Activated T-cell treated with anti-CD3 and anti-CD28 coated beads for 24 hours (primary cell): ENCODE data around the gene TRAPPC14.
"Not testable (repeated sequence)": the region's sequence is repeated elsewhere in the genome, so short reads cannot be mapped to it uniquely, and the experiment has no call there.

Experiments used
- DNase-seq: peaks from one replicate; pipeline ENCODE4 v3.0.0-alpha.2; 2020; ENCODE audit warnings: low read depth

Gene TRAPPC14, protein sequence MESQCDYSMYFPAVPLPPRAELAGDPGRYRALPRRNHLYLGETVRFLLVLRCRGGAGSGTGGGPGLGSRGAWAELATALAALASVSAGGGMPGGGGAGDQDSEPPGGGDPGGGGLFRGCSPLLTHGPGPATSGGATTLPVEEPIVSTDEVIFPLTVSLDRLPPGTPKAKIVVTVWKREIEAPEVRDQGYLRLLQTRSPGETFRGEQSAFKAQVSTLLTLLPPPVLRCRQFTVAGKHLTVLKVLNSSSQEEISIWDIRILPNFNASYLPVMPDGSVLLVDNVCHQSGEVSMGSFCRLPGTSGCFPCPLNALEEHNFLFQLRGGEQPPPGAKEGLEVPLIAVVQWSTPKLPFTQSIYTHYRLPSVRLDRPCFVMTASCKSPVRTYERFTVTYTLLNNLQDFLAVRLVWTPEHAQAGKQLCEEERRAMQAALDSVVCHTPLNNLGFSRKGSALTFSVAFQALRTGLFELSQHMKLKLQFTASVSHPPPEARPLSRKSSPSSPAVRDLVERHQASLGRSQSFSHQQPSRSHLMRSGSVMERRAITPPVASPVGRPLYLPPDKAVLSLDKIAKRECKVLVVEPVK

DNA sequence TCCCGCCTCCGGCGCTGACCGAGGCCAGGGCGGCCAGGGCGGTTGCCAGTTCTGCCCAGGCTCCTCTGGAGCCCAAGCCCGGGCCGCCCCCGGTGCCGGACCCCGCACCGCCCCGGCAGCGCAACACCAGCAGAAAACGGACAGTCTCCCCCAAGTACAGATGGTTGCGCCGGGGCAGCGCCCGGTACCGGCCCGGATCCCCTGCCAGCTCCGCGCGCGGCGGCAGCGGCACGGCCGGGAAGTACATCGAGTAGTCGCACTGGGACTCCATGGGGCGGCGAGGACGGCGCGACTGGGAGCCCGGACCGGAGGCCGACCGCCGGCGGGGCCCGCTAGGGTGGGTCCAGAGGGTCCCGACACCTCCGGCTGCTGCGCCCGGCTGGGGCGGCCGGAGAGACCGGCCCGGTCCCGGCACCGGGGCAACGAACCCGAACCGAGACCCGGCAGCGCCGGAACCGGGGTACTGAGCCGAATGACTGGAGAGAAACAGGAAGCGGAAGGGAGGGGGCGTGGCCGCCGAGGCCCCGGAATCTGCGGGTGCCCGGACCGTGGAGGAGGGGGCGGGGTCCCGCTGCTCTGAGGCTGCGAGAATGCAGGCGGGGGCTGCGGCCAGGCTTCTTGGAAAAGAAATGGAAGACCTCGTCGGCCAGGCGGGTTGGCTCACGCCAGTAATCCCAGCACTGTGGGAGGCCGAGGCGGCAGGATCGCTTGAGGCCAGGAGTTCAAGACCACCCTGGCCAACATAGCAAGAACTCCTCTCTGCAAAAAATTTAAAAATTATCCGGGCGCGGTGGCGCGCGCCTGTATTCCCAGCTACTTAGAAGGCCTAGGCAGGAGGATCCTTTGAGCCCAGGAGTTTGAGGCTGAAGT is at the start of gene TRAPPC14:
TRAPPC14 (minus strand) TSS at position 495 of the 870 bp plus-strand sequence; CDS start at position 271, 224 bp downstream.
- DNase-seq, result peak; percentile 88

DNA sequence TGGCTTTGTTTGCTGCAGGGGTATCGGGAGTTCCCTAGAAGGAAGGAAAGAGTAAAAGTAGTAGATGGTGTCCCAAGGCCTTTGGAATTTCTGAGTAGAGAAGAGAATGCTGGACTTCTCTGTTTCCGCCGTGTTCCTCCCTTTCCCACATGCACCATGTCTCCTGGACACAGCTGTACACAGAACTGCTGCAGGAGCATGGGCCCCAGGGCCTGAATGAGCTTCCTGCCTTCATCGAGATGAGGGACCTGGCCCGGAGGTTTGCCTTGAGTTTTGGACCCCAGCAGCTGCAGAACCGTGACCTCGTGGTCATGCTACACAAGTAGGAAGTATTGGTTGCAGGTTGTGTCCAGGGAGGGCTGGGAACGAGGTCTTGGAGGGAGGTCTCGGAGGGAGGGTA is 45.9 kb upstream of the TRAPPC14 start:
- DNase-seq, result no peak

DNA sequence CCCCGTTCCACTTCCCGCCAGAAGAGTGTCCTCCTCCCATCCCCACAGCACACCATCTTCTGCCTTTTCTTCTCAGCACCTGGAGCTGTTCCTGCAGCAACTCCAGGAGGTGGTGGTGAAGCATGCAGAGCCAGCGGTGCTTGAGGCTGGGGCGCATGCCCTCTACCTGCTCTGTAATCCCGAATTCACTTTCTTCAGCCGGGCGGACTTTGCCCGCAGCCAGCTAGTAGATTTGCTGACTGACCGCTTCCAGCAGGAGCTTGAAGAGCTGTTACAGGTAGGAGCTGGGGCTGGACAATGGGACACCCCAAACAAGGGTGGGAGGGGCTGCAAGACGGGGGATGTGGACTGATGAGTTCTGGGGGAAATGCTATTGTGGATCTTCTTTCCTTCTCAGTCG is 42.2 kb upstream of the TRAPPC14 start:
- DNase-seq, result no peak

DNA sequence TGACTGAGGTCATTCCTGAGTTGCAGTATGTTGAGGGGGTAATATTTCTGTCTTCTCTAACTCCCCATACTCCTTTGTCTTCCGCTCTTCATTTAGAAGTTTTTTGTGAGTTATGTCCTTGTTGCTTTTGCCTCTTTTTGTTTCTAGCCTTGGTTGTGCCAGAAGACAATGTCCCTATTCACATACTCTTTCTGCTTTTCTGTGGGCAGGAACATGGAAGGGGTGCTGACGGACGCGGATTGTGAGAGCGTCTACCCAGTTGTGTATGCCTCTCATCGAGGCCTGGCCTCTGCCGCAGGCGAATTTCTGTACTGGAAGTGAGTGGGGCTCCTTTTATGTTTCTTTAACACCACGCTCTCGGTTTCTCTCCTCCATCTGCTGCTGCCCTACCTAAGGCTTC is 39.7 kb upstream of the TRAPPC14 start:
- DNase-seq, result no peak

DNA sequence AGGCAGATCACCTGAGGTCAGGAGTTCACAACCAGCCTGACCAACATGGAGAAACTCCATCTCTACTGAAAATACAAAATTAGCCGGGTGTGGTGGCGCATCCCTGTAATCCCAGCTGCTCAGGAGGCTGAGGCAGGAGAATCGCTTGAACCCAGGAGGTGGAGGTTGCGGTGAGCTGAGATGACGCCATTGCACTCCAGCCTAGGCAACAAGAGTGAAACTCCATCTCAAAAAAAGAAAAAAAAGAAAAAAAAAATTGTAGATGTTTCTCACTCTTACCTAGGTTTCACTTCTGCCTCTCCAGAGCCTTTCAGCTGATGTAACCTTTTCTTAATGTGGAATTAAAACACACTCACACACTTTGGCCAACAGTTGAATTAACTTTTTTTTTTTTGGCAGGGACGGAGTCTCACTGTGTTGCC is 37.4 kb upstream of the TRAPPC14 start:
- not testable (repeated sequence) for DNase-seq

DNA sequence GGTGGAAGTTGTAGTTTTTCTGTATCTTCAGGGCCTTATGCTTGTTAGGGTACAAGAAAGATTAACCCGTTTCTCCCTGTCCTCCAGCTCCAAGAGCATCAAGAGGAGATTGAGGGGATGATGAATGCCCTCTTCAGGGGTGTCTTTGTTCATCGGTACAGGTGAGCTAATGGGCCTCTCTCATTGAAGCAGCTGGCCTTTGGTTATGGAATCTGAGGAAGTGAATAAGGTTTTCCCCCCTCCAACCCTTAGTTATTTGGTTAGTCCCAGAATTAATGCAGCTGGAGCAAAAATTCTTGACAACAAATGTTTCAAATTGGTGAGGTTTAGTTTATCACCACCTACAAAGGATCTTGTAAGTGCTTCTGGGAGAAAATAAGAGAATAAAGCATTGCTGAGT is 36.7 kb upstream of the TRAPPC14 start:
- no peak for DNase-seq

DNA sequence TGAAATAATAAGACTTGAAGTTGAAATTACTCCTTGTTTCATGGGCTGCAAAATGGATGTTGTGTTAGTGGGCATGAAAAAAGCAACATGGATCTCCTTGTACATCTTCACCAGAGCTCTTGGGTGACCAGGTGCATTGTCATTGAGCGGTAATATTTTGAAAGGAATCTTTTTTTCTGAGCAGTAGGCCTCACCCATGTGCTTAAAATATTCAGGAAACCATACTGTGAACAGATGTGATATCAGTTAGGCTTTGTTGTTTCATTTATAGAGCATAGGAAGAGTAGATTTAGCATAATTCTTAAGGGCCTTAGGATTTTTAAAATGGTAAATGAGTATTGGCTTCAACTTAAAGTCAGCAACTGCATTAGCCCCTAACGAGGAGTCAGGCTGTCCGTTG is 34.4 kb upstream of the TRAPPC14 start:
- DNase-seq, result no peak

DNA sequence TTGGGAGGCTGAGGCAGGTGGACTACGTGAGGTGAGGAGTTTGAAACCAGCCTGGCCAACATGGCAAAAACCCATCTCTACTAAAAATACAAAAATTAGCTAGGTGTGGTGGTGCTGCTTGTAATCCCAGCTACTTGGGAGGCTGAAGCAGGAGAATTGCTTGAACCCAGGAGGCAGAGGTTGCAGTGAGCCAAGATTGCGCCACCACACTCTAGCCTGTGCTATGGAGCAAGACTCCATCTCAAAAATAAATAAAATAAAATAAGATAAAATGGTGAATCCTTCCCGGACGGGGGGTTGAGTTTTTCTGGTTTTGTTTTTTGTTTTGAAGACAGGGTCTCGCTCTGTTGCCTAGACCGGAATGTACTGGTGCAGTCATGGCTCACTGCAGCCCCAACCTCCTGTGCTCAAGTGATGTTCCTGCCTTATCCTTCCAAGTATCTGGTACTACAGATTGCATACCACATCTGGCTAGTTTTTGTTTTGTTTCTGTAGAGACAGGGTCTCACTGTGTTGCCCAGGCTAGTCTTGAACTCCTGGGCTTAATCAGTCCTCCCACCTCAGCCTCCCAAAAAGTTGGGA is 33.8 kb upstream of the TRAPPC14 start:
- not testable (repeated sequence) for DNase-seq

DNA sequence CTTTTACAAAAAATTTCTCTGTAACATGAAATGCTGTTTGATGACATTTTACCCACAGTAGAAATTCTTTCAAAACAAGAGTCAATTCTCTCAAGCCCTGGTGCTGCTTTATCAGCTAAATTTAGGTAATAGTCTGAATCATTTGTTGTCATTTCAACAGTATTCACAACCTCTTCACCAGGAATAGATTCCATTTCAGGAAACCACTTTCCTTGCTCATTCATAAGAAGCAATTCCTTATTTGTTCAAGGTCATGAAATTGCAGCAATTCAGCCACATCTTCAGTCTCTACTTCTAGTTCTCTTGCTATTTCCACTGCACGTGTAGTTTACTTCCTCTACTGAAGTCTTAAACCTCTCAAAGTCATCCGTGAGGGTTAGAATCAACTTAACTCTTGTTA is 33.3 kb upstream of the TRAPPC14 start:
- DNase-seq, result no peak

DNA sequence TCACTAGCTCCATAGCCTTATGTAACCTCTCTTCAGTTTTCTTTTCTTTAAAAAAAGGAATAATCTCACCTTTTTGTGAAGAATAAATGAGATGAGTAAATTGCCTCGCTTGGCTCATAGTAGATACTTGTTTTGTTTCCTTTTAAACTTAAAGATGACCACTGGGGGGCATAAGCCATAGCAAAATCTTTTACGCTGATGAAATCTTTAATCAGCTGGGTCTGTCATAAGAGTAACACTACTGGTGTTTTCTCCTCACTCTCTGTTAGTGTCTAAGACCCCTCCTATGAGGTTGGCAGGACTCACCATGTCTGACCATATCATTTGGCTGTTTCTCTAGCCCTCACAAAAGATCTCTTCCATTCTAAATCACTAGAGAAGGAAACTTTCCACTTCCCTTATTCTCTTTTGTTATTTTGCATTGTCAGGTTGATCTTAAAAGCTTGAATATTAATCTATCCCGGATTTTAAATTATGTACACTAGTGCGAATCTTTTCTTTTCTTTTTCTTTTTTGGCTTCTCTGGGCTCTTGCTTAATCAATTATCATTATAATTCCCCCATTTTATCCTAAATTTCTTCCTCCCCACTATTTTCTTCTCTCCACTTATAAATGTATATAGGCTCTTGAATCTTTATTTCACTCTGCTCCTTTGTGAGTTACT is 31.7 kb upstream of the TRAPPC14 start:
- DNase-seq, result no peak

DNA sequence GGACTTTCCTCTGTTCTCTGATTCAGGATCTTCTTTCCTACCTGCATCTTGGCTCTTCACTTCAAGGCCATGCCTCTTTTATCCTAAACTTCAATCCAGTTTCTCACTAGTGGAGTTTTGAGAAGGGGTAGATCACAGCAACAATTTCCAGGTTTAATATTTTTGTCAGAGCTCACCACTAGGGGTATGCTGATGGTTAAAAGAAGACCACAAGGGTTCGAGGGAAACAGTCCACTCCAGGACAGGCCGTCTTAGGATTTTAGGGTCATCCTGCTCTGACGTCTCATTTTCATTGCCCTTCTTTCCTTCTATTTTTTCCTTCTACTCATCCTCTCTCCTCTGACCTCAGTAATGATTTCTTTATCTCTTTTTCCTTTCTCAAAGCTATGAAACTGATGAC is 30.5 kb upstream of the TRAPPC14 start:
- no peak for DNase-seq

DNA sequence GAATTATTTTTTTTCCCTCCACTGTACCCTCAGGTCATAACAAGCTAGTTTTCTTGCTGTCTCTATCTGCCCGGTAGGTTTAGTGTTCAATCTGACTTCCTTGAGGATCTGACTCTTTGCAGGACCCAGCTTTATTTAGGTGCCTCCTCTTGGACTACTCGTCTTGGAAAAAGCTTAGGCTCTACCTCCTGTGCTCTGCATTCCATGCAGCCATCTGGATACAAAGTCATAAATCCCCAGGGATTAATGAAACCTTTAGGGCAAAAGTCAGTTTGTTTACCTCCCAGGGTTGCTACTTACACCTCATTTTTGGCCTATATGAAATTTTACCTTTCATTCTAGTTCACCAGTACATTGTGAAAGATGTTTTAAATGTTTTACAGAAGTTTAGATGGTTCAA is 27.2 kb upstream of the TRAPPC14 start:
- DNase-seq, result no peak

DNA sequence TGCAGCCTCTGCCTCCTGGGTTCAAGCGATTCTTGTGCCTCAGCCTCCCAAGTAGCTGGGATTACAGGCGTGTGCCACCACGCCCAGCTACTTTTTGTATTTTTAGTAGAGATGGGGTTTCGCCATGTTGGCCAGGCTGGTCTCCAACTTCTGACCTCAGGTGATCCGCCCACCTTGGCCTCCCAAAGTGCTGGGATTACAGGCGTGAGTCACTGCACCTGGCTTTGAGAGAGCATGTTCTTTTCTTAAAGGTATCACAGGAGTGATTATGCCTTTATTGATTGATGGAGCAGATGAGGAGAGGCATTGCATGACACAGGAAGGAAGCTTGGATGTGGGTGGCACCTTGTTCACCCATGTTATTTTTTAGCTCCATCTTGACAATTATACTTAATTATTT is 24.6 kb upstream of the TRAPPC14 start:
- not testable (repeated sequence) for DNase-seq

DNA sequence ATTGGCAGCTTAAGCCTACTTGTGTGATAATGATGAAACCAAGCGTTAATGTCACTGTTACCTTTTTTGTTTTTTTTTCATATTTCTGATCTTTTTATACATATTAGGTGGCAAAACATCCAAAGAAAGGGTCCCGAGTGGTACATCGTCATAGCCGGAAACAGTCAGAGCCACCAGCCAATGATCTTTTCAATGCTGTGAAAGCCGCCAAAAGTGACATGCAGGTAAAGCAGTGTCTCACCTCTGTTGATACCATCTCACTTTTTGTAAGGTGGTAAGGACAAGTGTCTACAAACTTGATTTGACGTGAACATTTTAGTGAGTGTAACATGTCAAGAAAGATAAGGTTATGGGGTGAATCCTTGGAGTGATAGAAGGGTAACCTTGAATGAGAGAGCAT is 24.1 kb upstream of the TRAPPC14 start:
- not testable (repeated sequence) for DNase-seq

DNA sequence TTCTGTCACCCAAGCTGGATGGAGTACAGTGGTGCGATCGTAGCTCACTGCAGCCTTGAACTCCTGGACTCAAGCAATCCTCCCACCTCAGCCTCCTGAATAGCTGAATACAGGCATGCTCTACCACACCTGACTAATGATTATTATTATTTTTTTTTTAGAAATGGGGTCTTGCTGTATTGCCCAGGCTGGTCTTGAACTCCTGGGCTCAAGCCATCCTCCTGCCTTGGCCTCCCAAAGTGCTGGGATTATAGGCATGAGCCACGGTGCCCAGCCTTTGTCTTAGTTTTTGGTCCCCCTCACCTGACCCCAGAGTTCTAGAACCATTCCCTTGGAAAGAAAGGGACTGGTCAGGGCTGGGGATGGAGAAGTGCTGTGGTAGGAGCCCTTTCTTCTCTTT is 21.6 kb upstream of the TRAPPC14 start:
- not testable (repeated sequence) for DNase-seq

DNA sequence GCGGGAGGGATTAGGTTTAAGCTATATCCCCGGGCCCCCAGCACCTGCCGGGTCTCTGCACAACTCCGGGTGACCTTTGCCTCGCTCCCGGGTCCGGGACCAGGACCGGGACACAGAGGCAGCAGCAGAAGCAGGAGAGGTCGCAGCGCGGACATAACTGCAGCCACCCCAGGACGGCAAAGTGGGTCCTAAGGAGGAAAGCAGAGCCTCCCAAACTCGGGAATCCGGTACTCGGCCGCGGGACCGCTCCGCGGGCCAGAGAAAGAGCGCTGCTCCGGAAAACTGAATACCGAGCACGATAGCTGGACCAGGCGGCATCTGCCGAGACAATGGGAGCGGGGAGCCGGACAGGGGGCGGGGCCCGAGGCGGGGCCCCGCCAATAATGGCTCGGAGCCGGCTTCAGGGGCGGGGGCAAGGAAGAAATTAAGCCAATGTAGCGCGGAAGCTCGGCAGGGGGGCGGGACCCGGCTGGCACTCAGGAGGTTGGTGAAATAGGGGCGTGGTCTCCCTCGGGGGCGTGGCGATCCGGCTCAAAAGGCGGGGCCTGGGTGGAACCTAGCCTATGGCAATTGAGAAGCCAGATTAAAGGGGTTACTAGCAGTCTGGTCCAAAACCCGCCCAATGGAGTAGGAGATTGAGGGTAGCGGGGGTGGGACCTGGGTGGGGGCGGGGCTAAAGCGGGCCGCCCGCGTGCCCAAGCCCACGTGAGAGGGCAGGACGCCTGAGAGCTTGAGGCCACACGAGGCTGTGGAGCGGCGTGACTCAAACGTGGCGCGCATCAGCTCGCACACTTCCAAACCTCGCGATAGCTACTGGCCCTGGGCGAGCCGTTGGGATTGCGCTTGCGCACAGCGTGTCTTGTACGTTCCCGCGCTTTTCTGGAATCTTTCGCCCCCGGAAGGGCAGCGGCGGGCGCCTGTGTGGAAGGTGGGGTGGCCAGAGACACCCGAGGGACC is 18.8 kb upstream of the TRAPPC14 start, which contains the start of the genes GPC2 and STAG3:
GPC2 (minus strand) TSS at position 337 of the 957 bp plus-strand sequence; CDS start at position 155, 182 bp downstream.
STAG3 (plus strand) TSS at position 874 of the 957 bp plus-strand sequence. CDS start 2,639 bp downstream, outside the sequence.
- peak; percentile 97 for DNase-seq

DNA sequence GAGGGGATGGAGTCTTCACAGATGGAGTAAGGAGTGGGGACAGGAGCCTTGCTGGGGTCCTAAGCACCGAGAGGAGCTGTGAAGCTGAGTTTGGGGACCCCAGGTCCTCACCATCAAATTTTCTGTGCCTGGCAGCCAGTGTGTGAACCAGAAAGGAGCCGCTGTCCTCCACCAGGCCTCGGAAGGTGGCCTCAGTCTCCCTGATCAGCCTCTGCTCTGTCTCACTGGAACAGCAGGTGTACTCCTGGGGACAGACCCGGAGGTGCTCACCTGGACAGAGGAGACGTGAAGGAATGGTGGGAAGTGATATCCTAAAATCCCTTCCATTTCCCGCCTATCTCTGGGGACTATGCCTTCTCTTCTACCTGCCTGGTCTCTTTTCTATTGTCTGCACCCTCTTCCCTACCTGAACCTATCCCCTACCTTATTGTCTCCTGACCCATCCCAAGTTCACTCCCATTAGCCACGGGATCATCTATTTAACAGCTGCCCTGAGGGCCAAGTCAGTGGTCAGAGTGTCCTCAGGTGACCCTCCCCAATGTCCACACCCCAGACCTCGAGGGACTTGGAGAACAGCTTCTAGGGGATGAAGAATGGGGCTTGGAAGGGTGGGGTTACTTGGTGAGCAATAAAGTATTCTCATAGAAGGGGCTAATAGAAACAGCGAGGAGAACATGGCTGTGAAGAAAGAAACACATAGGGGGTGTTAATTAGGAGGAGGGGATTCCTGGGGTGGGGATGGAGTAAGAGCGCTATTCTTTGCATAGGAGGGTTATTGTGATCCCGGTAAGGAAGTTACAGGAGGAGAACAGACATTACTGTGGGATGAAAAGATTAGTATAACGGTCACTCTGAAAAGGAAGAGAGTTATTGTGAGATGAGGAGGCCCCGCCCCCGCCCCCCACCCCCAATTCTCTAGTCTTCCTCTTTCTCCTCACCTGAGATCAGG is 17.8 kb upstream of the TRAPPC14 start:
- no peak for DNase-seq

DNA sequence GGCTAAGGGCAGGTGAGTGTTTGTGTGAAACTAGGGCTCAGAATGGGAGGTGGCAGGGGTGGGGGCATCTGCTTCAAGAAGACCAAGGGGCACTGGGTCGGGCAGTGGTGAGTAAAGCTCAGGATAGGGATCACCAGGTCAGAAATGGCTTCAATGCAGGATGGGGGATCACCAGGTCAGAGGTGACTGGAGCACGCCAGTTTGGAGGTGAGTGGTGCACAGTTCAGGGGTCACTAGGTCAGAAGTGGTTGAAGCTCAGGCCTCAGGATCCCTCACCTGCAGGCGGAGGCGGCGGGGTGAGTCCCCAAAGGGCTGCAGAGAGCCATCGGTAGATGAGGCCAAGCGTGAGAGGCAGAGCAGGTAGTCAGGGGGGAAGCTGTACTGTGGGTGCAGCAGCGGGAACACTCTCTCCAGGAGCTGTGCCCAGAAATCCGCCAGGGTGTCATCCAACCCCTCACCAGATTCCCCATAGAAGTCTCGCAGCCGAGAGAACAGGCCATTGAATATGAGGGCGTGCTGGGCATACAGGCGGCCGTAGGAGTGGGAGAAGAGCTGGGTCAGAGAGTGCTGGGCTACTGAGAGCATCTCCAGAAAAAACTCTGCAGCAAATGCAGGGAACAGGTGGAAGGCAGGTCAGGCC is 16.9 kb upstream of the TRAPPC14 start:
- DNase-seq, result no peak

DNA sequence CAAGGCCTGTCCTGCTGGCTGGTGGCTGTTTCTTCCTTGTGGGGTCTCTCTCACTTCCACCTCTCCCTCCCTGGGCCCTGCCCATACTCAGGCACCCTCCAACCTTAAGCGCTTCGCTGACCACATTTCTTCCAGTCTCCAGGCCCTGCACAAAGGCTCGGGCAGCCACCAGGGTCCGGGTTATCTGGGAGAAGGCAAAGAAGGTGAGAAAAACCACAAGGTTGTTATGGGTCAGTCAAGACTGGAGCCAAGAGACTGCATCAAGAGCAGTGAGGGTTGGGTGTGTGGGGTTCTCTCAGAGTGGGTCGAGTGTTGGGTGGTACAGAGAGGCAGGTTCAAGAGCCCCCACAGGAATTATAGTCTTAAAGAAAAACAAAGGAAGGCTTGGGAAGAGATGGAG is 16.1 kb upstream of the TRAPPC14 start:
- no peak for DNase-seq
